Astrocyte of the hippocampus (primary cell): ENCODE results near the gene RNU1-3.
"Not testable (repeated sequence)": the region's sequence is repeated elsewhere in the genome, so short reads cannot be mapped to it uniquely, and the experiment has no call there.

Experiments
- DNase-seq: peaks from one replicate; pipeline ENCODE4 v3.0.0; 2011; ENCODE audit warnings: low read depth, low spot score

The RNU1-3 gene

DNA sequence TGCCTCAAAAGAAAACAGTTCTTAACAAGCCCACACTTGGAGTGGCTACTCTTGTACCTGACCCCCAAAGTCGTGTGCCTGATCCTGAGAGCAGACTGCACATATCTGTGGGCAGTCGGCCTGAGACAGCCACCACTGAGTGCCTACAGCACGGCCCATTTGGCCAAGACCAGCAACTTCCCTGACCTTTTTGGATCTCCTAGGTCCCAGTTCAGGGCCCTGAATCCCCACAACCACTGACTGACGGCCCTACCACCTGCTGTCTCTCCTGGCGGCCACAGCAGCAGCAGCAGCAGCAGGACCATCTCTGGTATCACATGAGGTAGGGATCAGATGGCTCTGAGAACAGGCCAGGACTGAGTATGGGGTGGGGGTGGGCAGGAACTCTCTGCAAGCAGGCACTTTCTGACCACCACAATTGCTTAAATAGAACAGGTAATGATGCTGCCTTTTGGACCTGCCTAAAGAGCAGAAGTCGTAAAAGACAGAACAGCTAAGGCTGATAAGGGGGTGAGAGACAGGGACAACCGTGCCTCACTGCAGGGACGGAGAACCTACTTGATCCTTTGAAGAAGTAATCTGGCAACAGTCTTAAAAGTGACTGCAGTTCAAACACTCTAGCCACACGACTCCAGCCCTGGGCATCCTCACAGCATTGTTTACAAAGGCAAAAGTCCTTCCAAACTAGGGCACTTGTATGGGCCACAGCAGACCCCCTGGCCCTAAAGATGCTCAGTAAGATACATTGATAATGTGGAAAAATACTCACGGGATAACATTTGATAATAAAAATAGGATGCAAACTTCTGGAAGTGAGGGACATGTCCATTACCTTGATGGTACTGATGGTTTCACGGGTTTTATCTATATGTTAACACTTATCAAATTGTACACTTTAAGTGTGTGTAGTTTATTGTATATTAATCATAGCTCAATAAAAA, 27.4 kb downstream of the RNU1-3 start:
- not testable (repeated sequence) for DNase-seq

DNA sequence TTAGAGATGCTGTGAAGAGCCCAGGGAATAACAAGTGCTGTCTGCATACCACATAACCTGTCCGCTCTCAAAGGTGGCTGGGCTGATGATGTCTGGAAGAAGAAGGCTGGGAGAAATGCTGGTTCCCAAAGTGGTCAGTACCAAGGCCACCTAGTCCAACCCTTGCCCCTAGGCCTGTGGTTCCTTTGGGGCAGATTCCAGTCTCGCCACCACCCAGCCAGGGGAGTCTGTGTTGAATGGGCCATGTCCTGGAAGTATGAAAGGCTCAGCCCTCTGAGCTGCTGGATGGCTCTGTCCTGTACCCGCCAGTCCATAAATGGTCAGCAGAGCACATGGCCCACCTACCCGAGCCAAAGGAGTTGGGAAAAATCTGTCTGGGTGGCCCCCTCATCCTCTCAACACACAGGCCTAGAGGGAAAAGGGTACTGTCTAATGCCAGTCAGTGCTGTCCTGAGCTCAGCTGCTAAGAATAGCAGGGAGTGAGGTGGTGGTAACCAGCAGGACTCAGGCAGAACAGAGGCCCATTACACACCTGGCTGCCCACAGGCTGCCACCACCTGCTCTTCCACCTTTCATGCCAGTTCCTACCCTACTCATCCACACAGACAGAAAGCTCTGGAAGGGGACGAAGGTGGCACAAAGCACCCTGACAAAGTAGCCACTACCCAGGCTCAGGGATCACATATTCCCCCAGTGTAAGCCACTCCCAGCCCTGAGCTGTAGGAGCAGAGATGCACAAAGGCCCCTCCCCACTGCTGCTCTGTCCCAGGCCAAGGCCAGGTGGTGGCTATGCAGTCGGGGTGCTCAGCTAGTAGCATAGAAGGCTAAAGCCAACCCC, 28.6 kb downstream of the RNU1-3 start:
- not testable (repeated sequence) for DNase-seq

DNA sequence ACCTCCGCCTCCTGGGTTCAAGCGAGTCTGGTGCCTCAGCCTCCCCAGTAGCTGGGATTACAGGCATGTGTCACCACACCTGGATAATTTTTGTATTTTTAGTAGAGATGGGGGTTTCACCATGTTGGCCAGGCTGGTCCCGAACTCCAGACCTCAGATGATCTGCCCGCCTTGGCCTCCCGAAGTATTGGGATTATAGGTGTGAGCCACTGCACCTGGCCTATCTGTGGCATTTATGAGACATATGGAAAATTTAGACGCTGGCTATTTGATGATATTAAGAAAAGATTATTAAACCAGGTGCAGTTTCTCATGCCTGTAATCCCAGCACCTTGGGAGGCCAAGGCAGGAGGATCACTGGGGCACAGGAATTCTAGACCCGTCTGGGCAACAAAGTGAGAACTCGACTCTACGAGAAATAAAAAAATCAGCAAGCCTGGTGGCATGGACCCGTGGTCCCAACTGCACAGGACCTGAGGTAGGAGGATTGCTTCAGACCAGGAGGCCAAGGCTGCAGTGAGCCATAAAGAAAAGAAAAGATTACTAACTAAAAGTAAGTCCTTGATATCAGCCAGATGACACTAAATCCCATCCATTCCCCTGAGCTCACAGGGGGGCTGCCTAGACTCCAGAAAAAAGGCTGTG, 30.1 kb downstream of the RNU1-3 start:
- not testable (repeated sequence) for DNase-seq

DNA sequence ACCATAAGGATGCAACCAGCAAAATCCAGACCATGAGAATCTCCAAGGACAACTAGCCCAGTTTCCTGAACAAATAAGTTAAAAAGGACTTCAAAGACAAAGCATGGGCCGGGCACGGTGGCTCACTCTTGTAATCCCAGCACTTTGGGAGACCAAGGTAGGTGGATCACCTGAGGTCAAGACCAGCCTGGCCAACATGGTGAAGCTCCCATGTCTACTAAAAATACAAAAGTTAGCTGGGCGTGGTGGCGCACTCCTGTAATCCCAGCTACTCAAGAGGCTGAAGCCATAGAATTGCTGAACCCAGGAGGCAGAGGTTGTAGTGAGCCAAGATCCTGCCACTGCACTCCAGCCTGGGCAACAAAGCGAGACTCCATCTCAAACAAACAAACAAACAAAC, 30.8 kb downstream of the RNU1-3 start:
- not testable (repeated sequence) for DNase-seq

DNA sequence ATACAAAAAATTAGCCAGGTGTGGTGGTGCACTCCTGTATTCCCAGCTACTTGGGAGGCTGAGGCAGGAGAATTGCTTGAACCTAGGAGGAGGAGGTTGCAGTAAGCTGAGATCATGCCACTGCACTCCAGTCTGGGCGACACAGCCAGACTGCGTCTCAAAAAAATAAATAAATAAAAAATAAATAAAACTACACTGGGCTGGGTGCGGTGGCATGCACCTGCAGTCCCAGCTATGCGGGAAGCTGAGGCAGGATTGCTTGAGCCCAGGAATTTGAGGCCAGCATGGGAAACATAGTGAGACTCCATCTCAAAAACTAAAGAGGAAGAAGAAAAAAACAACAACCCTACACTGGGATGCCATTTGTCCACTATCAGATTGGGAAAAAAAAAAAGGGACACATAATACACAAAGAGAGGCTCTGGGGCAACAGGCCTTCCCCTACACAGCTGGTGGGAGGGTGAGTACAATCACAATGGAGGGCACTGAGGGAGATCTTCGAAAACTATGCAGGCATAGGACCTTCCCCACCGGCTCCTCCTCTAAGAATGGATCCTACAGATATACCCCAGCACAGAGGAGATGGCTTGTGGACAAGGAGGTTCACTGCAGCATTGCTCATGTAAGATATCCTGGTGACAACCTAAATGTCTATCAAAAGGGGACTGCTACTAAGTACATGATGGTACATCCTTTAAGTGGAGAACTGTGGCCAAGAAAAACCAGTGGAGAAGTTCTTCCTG, 33.0 kb downstream of the RNU1-3 start:
- not testable (repeated sequence) for DNase-seq

DNA sequence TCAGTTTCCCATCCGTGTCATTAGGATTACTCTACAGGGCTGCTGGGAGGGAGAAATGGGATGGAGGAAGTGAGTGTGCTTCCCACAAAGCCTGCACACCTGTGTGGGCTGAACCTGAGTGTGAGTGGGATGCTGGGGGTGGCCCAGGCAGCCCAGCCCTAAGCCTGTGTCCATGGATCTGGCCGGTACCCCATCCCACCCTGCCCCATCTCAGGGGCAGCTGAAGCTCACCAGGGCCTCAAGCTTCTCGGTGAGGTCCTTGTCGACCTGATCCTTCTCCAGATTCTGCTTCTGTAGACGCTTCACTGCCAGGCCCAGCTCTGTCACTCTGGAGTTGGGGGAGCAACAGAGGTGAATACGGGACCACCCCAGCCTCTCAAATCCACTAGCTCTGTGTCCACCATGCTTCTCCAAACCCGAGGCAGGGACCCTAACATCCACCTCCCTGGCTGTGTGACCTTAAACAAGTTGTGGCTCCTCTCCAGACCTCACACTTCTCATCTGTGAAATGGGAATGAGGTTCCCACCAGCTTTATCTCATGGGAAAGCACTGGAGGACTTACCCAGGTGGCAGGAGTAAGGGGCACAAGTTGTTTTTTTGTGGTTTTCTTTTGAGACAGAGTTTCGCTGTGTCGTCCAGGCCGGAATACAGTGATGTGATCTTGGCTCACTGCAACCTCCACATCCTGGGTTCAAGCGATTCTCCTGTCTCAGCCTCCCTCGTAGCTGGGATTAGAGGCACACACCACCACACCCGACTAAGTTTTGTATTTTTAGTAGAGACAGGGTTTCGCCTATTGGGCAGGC, 34.5 kb downstream of the RNU1-3 start:
- not testable (repeated sequence) for DNase-seq

DNA sequence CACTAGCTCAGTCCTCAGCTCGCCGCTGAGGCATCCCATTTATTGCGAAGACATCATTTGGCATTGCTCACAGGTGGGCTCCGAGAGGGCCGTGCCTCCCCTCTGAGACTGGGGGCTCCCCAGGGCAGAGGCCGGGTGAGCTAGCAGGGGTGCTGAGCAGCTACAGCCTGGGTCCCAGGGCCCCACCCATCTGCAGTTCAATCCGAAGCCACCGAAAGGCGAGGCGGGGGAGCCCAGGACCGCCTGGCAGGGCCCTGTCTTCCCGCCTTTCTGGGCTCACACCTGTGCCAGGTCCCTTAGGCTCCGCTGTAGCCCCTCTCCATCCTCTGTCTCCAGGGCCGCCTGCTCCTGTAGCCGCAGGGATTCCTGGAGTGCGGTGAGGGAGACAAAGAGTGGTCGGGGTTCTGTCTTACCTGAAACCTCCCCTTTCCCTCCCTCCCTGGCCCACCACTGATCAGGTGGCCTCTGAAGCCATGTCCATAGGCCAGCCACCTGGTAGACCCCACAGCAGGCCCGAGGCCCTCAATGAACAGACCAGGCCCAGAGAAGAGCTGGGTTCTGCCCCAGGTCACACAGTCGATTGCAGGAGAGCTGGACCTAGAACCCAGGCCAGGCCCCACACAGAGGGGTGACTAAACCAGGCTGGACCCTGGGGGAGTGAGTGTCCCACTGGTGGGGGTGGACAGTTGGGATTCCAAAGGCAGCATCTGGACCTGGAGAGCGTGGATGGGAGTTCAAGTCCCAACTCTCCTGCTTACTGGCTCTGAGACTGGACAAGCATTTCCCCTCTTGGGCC, 35.3 kb downstream of the RNU1-3 start:
- no peak for DNase-seq

DNA sequence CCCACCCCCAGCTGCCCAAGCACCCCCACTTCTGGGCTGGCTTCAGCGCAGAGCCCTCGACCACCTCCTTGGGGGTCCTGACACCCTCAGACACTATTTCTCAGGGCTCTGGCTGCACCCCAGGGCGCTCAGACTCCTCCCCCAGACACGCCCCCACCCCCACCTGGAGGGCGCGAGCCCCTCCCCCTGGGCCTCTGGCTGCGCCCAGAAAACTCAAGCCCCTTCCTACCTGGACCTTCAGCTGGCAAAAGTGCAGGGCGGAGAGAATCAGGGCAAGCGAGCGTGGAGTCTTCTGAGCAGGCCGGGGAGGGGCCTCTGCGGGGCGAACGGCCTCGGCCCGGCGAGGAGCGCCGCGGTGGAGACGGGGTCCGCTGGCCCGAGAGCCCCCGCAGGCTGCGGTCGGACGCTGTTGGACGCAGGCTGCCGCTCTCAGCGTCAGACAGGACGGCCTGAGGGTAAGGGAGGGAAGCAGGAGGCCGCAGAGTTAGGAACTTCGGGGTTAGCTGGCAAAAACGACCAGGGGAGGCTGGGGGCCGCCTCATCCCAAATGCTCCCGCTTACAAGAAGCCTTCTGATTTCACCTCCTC, 36.0 kb downstream of the RNU1-3 start:
- DNase-seq: no peak

DNA sequence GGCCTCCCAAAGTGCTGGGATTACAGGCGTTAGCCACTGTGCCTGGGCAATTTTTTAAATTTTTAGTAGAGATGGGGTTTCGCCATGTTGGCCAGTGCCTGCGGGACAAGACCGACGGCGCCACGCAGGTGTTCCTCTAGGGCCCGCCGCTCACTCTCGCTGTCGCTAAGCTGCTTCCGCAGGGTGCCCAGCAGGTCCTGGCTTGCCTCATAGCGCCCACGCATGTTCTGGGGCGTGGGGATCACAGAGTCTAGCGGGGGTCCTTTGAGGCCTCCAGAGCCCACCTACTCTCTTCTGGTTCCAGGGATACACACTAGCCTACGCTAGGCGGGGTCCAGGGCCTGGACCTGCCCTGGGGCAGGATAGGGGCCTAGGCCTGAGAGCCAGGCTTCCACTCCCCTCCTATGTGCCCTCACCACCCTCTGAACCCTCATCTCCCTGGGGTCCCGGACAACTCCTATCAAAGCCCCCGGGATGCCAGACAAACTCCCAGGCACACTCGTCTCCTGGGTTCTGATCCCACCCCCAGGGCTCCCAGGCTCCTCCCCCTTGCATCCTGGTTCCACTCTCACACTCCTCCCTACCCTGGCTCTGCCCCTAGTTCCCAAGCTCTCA, 36.7 kb downstream of the RNU1-3 start:
- not testable (repeated sequence) for DNase-seq

DNA sequence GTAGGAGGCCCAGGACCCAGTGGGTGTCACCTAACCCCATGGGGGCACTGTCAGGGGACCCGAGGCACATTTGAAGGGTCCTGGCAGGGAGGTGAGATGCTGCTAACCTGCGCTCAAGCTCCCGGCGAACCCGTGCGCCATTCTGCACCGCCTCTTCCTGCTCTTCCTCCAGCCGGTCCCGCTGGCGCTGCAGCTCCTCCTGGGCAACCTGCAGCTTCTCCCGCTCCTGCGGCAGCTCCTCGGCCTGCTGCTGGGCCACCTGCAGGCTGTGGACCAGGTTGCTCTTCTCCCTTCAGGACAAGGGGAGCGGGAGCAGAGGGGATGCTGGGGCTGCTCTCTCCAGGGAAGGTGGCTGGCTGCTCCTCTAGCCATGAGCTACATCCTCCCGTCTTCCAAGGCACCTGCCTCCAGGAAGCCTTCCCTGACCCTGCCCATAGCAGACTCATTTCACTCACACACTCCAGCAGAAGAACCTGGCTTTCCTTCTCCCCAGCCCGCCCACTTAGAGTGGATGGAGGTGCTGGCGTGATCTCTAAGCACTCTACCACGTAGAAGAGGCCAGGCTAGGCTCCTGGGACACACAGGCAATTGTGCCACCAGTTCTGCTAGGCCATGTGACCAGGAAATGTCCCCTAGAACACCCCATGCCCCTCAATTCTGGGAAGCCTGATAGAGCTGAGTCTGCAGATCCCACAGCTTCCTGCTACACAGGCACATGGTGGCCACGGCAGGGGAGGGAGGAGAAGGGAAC, 38.2 kb downstream of the RNU1-3 start:
- no peak for DNase-seq

DNA sequence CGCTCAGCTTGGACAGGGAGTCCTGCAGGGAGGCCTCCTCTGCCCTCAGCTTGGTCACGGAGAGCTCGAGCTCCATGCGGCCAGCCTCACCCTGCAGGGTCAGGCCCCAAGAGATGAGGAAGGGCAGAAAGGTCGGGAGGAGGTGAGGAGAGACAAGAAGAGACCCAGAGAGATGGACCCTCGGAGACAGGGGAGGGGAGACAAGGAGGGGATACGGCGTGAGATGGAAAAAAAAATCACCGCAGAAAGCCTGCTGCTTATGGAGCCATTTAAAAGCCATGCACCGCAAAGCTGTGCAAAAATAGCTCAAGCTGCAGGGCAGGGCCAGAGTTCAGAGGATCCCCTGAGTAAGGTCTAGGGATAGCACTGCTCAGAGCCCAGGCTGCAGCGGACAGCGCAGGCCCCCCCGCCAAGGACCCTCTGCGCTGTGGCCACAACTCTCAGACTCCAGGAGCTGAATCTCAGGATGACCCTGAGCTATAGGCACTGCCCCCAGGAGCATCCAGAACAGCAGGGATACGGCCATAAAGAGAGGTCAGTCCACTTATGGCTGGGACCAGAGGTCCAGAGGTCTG, 40.3 kb downstream of the RNU1-3 start:
- not testable (repeated sequence) for DNase-seq

DNA sequence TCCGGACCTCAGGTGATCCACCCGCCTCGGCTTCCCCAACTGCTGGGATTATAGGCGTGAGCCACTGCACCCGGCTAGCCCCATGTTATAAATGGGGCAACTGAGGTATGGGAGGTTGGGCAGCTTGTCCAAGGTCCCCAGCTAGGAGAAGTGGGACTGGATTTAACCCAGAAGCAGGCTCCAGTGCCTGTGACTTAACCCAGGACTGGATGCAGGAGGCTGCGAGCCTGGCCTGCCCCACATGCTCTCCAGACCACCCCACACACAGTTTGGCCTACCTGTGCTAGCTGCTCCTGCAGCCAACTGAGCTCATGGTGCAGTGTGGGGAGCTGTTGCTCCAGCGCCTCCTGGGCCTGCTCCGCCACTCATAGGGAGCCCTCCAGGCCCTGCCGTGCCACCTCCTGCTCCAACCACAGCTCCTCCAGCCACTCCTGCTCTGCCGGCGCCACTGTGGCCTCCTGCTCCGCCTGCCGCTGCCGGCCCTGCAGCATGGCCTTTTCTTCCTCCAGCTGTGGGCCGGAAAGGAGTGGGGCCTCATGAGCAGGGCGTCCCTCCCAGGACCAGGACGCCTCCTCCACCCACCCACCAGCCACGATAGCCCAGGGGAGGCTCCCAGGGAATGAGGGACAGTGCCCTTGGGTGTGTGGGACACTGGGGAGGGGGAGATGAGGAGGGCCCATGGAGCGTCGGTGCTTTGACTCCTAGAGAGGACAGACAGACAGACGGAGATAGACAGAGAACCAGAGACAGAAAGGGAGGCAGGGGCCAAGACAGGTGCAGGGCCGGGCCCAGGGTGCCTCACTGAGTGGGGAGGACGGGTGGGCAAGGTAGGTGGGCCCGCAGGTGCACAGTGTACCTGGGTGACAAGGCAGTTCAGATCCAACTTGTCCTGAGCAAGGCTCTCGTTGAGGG, 41.0 kb downstream of the RNU1-3 start:
- no peak for DNase-seq

DNA sequence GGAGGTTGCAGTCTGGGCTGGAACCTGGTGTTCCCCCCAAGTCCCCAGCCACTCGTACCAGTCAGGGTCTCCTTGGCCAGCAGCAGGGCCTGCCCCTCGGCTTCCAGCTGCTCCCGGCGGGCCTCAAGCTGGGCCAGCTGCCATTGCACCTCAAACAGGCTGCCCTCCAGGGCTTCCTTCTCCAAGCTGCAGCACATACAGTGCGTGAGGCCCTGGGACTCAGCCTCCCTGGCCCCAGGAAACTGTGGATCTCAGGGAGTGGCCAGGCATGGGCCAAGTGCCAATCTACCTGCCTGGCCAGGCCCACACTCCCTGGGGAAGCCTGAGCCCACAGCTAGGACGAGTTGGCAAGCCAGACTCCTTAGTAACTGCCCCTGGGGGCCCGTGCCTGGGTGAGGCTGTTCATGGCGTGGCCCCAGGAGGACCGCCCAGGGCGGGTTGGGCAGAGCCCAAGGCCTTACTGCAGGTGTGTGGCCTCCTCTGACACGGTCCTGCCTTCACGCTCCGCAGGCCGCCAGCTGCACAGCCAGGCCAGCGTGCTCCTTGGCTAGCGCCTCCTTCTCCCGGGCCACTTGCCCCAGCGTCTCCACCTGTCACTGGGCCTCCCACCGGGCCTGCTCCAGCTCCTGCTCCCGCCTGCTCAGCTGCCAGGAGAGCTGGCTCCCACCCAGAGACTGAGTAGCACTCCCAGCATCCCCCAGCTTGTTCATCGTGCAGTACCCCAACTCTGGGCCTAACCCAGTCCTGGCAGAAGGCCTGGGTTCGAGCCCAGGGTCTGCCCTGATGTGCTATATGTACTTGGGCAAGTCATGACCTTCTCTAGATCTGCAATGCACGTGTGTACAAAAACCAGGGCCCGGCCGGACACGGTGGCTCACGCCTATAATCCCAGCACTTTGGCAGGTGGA, 42.7 kb downstream of the RNU1-3 start:
- DNase-seq: peak; percentile 54

DNA sequence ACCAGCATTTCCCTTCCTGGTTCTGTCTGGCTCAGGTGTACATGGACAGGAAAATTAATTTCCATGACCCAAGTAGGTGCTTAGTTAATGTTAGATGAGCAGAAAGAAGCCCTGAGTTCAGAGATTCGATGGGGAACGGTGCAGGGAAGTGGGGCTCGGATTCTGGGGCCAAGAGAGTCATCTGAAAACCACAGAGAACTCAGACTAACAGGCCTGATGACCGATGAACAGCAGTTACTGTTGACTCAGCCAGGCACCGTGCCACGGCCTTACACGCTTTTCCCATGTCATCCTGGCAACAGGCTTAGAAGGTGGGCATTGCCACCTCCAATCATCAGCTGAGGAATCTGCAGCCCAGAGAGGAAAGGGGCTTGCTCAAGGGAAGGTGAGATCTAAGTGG, 43.4 kb downstream of the RNU1-3 start:
- peak; percentile 94 for DNase-seq

DNA sequence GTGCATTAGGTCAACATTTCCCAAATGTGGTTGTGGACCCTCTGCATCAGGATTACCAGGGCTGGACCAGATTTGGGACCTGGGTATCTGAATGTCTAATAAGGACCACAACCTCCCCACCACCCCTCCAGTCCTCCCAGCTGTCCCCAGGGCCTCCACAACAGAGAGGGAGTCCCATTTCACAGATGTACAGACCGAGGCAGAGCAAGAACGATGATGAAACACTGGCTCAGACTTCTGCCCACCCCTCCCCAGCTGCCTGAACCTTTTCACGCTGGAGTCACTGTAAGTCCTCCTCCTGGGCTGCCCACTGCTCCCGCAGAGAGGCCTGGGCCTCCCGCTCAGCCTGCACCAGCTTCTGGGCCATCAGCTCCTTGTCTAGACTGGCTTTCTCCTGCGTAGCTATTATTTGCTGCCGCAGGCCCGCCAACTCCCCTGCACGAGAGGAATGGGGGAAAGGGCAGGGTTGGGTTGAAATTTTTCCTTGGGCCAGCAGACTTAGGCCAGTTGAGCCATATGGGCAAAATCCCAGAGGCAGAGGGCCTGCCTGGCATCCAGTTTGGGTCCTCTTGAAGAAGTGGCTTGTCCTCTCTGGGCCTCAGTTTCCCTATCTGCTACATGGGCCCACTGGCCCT, 45.0 kb downstream of the RNU1-3 start:
- not testable (repeated sequence) for DNase-seq
